Measurements from ENCODE around the gene MPRIP.

MPRIP gene

GRCh38 chr17:17064322-17064721 lies 22.1 kb downstream of the MPRIP start:
- no peak for DNase-seq (ENCODE audit: extremely low read depth in 1 of 2, low read depth in 1 of 2)

GRCh38 chr17:17066021-17066420 lies 23.8 kb downstream of the MPRIP start:
- DNase-seq (ENCODE audit: extremely low read depth in 1 of 2, low read depth in 1 of 2): no peak

GRCh38 chr17:17067257-17067656 lies 25.0 kb downstream of the MPRIP start:
- no peak for DNase-seq (ENCODE audit: extremely low read depth in 1 of 2, low read depth in 1 of 2)

- DNase-seq (ENCODE audit: extremely low read depth in 1 of 2, low read depth in 1 of 2): no peak
Observed at GRCh38 chr17:17069849-17070248, 27.6 kb downstream of the MPRIP start.

- DNase-seq (ENCODE audit: extremely low read depth in 1 of 2, low read depth in 1 of 2): no peak
Observed at GRCh38 chr17:17070931-17071330, 28.7 kb downstream of the MPRIP start.

GRCh38 chr17:17071531-17072360 lies 29.5 kb downstream of the MPRIP start:
- DNase-seq (ENCODE audit: extremely low read depth in 1 of 2, low read depth in 1 of 2): no peak

- DNase-seq (ENCODE audit: extremely low read depth in 1 of 2, low read depth in 1 of 2): no peak
Observed at GRCh38 chr17:17072546-17072945, 30.3 kb downstream of the MPRIP start.

GRCh38 chr17:17073030-17073564 lies 30.8 kb downstream of the MPRIP start:
- no peak for DNase-seq (ENCODE audit: extremely low read depth in 1 of 2, low read depth in 1 of 2)

GRCh38 chr17:17073581-17074403 lies 31.5 kb downstream of the MPRIP start:
- DNase-seq (ENCODE audit: extremely low read depth in 1 of 2, low read depth in 1 of 2): no peak

GRCh38 chr17:17075125-17075781 lies 33.0 kb downstream of the MPRIP start:
- DNase-seq (ENCODE audit: extremely low read depth in 1 of 2, low read depth in 1 of 2): no peak

GRCh38 chr17:17076066-17076465 lies 33.8 kb downstream of the MPRIP start:
- no peak for DNase-seq (ENCODE audit: extremely low read depth in 1 of 2, low read depth in 1 of 2)

- no peak for DNase-seq (ENCODE audit: extremely low read depth in 1 of 2, low read depth in 1 of 2)
Observed at GRCh38 chr17:17077101-17077500, 34.8 kb downstream of the MPRIP start.

GRCh38 chr17:17077861-17078732 lies 35.8 kb downstream of the MPRIP start:
- no peak for DNase-seq (ENCODE audit: extremely low read depth in 1 of 2, low read depth in 1 of 2)

- DNase-seq (ENCODE audit: extremely low read depth in 1 of 2, low read depth in 1 of 2): no peak
Observed at GRCh38 chr17:17078832-17079231, 36.6 kb downstream of the MPRIP start.

- no peak for DNase-seq (ENCODE audit: extremely low read depth in 1 of 2, low read depth in 1 of 2)
Observed at GRCh38 chr17:17079336-17079735, 37.1 kb downstream of the MPRIP start.

- DNase-seq (ENCODE audit: extremely low read depth in 1 of 2, low read depth in 1 of 2): no peak
Observed at GRCh38 chr17:17079761-17080160, 37.5 kb downstream of the MPRIP start.

- no peak for DNase-seq (ENCODE audit: extremely low read depth in 1 of 2, low read depth in 1 of 2)
Observed at GRCh38 chr17:17080181-17080631, 37.9 kb downstream of the MPRIP start.

- DNase-seq (ENCODE audit: extremely low read depth in 1 of 2, low read depth in 1 of 2): no peak
Observed at GRCh38 chr17:17080781-17081180, 38.5 kb downstream of the MPRIP start.

- DNase-seq (ENCODE audit: extremely low read depth in 1 of 2, low read depth in 1 of 2): no peak
Observed at GRCh38 chr17:17081304-17081940, 39.2 kb downstream of the MPRIP start.

- no peak for DNase-seq (ENCODE audit: extremely low read depth in 1 of 2, low read depth in 1 of 2)
Observed at GRCh38 chr17:17082878-17083277, 40.6 kb downstream of the MPRIP start.

All from activated CD8-positive, alpha-beta memory T cell treated with anti-CD3 and anti-CD28 coated beads for 1 hour (primary cell).